CD14-positive monocyte (primary cell): ENCODE data around the gene NEIL1. TPM values are rescaled to one million over a fixed set of nuclear protein-coding genes. Genes with fewer than 3 reads are reported as not detected.
"Not testable (repeated sequence)": the region's sequence is repeated elsewhere in the genome, so short reads cannot be mapped to it uniquely, and the experiment has no call there.

Experiments used
- DNase-seq, 3 donors: peaks; one replicate each; pipeline ENCODE4 v3.0.0-alpha.2; 2011 to 2022
- H2AFZ ChIP-seq: 2 replicates; pipeline ENCODE4 v1.6.0; 2012; ENCODE audit warnings: mild to moderate bottlenecking, low read depth, low read length, inconsistent platforms; ENCODE audit not compliant: insufficient read depth, poor library complexity, severe bottlenecking
- H3K27ac ChIP-seq, 2 donors: 1 replicate in 1 of 2; 2 replicates in 1 of 2; pipeline ENCODE4 v1.5.1; 2012 to 2013; ENCODE audit warnings: low read length in 2 of 2, control low read depth in 1 of 2, inconsistent platforms in 1 of 2, low read depth in 1 of 2, mild to moderate bottlenecking in 1 of 2
- H3K27me3 ChIP-seq, 2 donors: one replicate each; pipeline versions ENCODE4 v1.6.0 to v1.6.1; 2011 to 2013; ENCODE audit warnings: low read length in 2 of 2; ENCODE audit not compliant: control insufficient read depth in 2 of 2, insufficient read depth in 2 of 2
- H3K36me3 ChIP-seq, 2 donors: replicated peaks in 1 of 2; 1 replicate in 1 of 2; 2 replicates in 1 of 2; pipeline versions ENCODE4 v1.5.1 to v1.6.1; 2012 to 2013; ENCODE audit warnings: low read length in 2 of 2, control low read depth in 1 of 2, inconsistent platforms in 1 of 2, mild to moderate bottlenecking in 1 of 2; ENCODE audit not compliant: insufficient read depth in 2 of 2, control insufficient read depth in 1 of 2
- H3K4me1 ChIP-seq, 2 donors: 1 replicate in 1 of 2; 2 replicates in 1 of 2; pipeline versions ENCODE4 v1.5.1 to v1.6.1; 2012 to 2013; ENCODE audit warnings: low read length in 2 of 2, control low read depth in 1 of 2, inconsistent platforms in 1 of 2, mild to moderate bottlenecking in 1 of 2, moderate library complexity in 1 of 2; ENCODE audit not compliant: insufficient read depth in 2 of 2, control insufficient read depth in 1 of 2
- H3K4me2 ChIP-seq: replicated peaks from 2 replicates; pipeline ENCODE3; 2012; ENCODE audit warnings: low read length, moderate library complexity, mild to moderate bottlenecking; ENCODE audit not compliant: poor library complexity, severe bottlenecking; ENCODE audit errors: extremely low read depth
- H3K4me3 ChIP-seq, 3 experiments: fragments of 200-600 bp in 1 of 3; sonication (generic) in 1 of 3; replicated peaks in 1 of 3; 1 replicate in 2 of 3; 2 replicates in 1 of 3; pipeline ENCODE4 v1.5.1; 2011 to 2013; ENCODE audit warnings: low read length in 3 of 3, mild to moderate bottlenecking in 3 of 3, control low read depth in 2 of 3, low read depth in 2 of 3, inconsistent platforms in 1 of 3, moderate library complexity in 1 of 3
- H3K79me2 ChIP-seq: 2 replicates; pipeline ENCODE4 v1.6.0; 2012; ENCODE audit warnings: mild to moderate bottlenecking, control low read depth, inconsistent platforms, low read length, moderate library complexity; ENCODE audit not compliant: insufficient read depth
- H3K9ac ChIP-seq: 2 replicates; pipeline ENCODE4 v1.6.0; 2017; ENCODE audit warnings: low read length, mild to moderate bottlenecking; ENCODE audit not compliant: insufficient read depth, poor library complexity, severe bottlenecking
- H3K9me3 ChIP-seq, 2 donors: replicated peaks in 1 of 2; 1 replicate in 1 of 2; 2 replicates in 1 of 2; pipeline versions ENCODE4 v1.5.1 to v1.6.1; 2012 to 2013; ENCODE audit warnings: low read length in 2 of 2, control low read depth in 1 of 2; ENCODE audit not compliant: control insufficient read depth in 1 of 2, insufficient read depth in 1 of 2
- H4K20me1 ChIP-seq: 2 replicates; pipeline ENCODE4 v1.6.0; 2012; ENCODE audit warnings: mild to moderate bottlenecking, low read length, control low read depth, moderate library complexity; ENCODE audit not compliant: insufficient read depth
- H3K27ac Mint-ChIP-seq, 7 donors: one replicate each; pipeline ENCODE4 v1.8.0; 2020; ENCODE audit warnings: mild to moderate bottlenecking in 7 of 7, mixed read lengths in 7 of 7, moderate library complexity in 6 of 7, inconsistent platforms in 2 of 7
- H3K27me3 Mint-ChIP-seq, 3 donors: one replicate each; pipeline ENCODE4 v1.8.0; 2021 to 2022; ENCODE audit warnings: low read depth in 3 of 3, mild to moderate bottlenecking in 3 of 3, mixed read lengths in 3 of 3, moderate library complexity in 3 of 3, inconsistent platforms in 1 of 3
- H3K36me3 Mint-ChIP-seq, 2 donors: one replicate each; pipeline ENCODE4 v1.8.0; 2020; ENCODE audit warnings: mixed read lengths in 2 of 2, inconsistent platforms in 1 of 2, mild to moderate bottlenecking in 1 of 2
- H3K4me1 Mint-ChIP-seq: one replicate; pipeline ENCODE4 v1.8.0; 2020; ENCODE audit warnings: mild to moderate bottlenecking, mixed read lengths
- H3K4me3 Mint-ChIP-seq, 2 donors: one replicate each; pipeline ENCODE4 v1.8.0; 2020; ENCODE audit warnings: mild to moderate bottlenecking in 2 of 2, mixed read lengths in 2 of 2, moderate library complexity in 1 of 2
- H3K9me3 Mint-ChIP-seq, 7 donors: one replicate each; pipeline ENCODE4 v1.8.0; 2020 to 2022; ENCODE audit warnings: mixed read lengths in 7 of 7, mild to moderate bottlenecking in 6 of 7, moderate library complexity in 6 of 7, inconsistent platforms in 2 of 7
- WGBS: methylation state at CpG from one replicate; pipeline ENCODE4 v1.1.5; 2013; ENCODE audit warnings: missing lambda C conversion rate; ENCODE audit not compliant: insufficient coverage; 5-methylcytosine and 5-hydroxymethylcytosine counted together
- intact Hi-C, 2 donors: fragments of 100-400 bp; cut with micrococcal nuclease; formaldehyde crosslinking; loops; one replicate each; pipeline versions ENCODE4 v1.15.0 to v1.15.1; 2023
- polyA minus RNA-seq: library from RNA; depleted of rRNA, polyadenylated mRNA; stranded (reverse); fragments of >200 nt; gene quantifications from 2 replicates; pipeline ENCODE4 v1.2.3, GENCODE V29; 2012
- polyA plus RNA-seq, 3 donors: library from polyadenylated mRNA; depleted of rRNA in 1 of 3; unstranded in 2 of 3; stranded (reverse) in 1 of 3; fragments of 300-500 nt in 2 of 3; fragments of >200 nt in 1 of 3; fragmentation: Illumina TruSeq in 2 of 3; gene quantifications; 1 replicate in 2 of 3; 2 replicates in 1 of 3; pipeline ENCODE4 v1.2.3, GENCODE V29; 2012 to 2021
- total RNA-seq, 12 experiments: library from RNA in 1 of 12; stranded (reverse) in 1 of 12; fragments of 120-200 nt in 1 of 12; gene quantifications; one replicate each; pipeline ENCODE4 v1.2.4 and lab custom pipeline; 2013 to 2026; ENCODE audit warnings: mixed read lengths in 6 of 12, inconsistent platforms in 1 of 12
- TF ChIP-seq, protein P1 (sequence below): fragments of 200-600 bp; IDR thresholded peaks from one replicate; pipeline ENCODE4 v1.8.0; 2022; ENCODE audit warnings: antibody characterized with exemption, mild to moderate bottlenecking

The NEIL1 gene, protein sequence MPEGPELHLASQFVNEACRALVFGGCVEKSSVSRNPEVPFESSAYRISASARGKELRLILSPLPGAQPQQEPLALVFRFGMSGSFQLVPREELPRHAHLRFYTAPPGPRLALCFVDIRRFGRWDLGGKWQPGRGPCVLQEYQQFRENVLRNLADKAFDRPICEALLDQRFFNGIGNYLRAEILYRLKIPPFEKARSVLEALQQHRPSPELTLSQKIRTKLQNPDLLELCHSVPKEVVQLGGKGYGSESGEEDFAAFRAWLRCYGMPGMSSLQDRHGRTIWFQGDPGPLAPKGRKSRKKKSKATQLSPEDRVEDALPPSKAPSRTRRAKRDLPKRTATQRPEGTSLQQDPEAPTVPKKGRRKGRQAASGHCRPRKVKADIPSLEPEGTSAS
- total RNA-seq (2013): 4.7 TPM
- polyA plus RNA-seq (1 to 10 TPM in 1 of 3 donors, under 1 TPM in 2; 0.52 to 6.7 (median 0.53) TPM), polyA minus RNA-seq (2.3 and 3.2 TPM in 2 replicates), total RNA-seq (lab: John Stamatoyannopoulos, UW) (0.46 to 2.8 (median 2.0) reads per million in 11 experiments)

DNA sequence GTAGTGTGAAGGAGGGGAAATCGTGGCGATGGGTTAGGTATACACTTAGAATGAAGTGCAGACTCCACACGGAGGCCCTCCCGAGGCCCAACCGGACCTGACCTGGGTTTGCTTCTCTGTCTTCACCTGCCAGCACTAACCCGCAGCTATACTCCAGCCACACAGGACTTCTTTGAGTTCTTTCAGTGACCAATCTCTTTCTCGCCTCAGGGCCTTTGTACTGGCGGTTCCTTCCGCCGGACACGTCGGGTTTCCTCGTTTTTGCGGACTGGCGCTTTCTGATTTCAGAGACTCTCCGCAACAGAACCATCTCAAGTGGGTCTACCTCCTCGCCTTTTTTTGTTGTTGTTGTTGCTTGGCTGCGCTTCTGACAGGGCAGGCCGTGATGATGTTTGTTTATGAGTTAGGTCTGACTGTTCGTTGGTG is at the start of gene NEIL1:
Gene NEIL1, plus strand, starts transcription at position 244 of the 426 bp plus-strand sequence. CDS start 1,867 bp downstream, outside the sequence.
- H2AFZ ChIP-seq: peak within 1 kb of the TSS; percentile 78
- Mint-ChIP-seq H3K27ac (peak within 1 kb of the TSS in 3 of 7 donors; percentile 5 to 73 (median 57)), H3K4me1 (peaks cover 42% of the 10 kb centered on the region), H3K36me3 (peaks cover 6 to 7% of the 10 kb centered on the region in 2 donors), H3K4me3 (peak within 1 kb of the TSS; percentile 89 to 98), H3K27me3 (peaks cover 49 to 78% (median 58%) of the 10 kb centered on the region in 3 donors), H3K9me3 (peaks cover 15 to 39% (median 24%) of the 10 kb centered on the region in 7 donors)
- H3K4me2 ChIP-seq: peak within 1 kb of the TSS; percentile 97
- peaks cover under 1% of the 10 kb centered on the region for H4K20me1 ChIP-seq
- WGBS: 4% methylated on average over 14 of the region's 20 CpGs
- TF ChIP-seq, protein P1, sequence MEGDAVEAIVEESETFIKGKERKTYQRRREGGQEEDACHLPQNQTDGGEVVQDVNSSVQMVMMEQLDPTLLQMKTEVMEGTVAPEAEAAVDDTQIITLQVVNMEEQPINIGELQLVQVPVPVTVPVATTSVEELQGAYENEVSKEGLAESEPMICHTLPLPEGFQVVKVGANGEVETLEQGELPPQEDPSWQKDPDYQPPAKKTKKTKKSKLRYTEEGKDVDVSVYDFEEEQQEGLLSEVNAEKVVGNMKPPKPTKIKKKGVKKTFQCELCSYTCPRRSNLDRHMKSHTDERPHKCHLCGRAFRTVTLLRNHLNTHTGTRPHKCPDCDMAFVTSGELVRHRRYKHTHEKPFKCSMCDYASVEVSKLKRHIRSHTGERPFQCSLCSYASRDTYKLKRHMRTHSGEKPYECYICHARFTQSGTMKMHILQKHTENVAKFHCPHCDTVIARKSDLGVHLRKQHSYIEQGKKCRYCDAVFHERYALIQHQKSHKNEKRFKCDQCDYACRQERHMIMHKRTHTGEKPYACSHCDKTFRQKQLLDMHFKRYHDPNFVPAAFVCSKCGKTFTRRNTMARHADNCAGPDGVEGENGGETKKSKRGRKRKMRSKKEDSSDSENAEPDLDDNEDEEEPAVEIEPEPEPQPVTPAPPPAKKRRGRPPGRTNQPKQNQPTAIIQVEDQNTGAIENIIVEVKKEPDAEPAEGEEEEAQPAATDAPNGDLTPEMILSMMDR: no peak
- DNase-seq: no peak
- H3K36me3 ChIP-seq: no peaks in the 10 kb centered on the region
- peaks cover 21 to 54% of the 10 kb centered on the region in 2 donors for H3K27me3 ChIP-seq
- no peaks in the 10 kb centered on the region for H3K79me2 ChIP-seq
- H3K9me3 ChIP-seq: peaks cover 20% of the 10 kb centered on the region in 2 donors
- peaks cover 40% of the 10 kb centered on the region in 2 donors for H3K4me1 ChIP-seq
- H3K4me3 ChIP-seq: peak within 1 kb of the TSS; percentile 52 to 88 (median 70)
- H3K27ac ChIP-seq: no peak within 1 kb of the TSS
- peak within 1 kb of the TSS; percentile 56 for H3K9ac ChIP-seq
- intact Hi-C loops: no loop called here

DNA sequence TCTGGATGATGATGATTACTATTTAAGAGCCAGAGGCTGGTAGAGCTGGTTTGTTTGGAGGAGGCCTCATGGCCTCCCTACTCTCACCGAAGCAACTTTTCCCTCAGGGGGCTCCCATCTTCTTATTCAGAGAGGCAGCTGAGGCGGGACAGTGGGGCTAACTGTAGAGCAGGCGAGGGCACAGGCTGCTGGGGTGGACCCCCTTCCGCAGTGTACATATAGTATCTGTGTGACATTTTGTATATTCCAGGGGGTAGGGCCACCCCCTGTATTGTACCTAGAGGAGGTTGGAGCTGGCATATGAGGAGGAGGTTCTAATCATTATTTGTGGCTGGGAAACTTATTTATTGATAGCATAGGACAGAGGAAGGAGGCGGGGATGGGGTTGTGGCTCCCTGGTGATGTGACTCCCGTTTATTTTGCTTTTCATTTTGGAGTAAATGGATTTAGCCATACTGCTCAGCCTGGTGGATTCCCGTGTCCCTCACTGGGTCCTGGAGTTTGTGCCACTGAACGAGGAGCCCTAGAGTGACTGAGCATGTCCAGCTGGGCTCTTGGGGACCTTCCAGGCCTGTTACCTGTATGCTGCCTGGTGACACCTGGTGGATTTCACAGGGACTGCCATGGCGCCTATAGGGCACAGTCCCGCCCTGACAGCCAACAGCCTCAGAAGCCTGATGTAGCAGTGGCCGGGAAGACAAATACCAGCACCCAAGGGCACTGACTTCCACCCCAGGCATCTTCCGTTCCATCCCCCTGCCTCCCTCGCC is 48.1 kb upstream of the NEIL1 start:
- TF ChIP-seq, protein P1: peak; percentile 33
- H3K4me3 ChIP-seq, H3K4me3 Mint-ChIP-seq, H3K36me3 ChIP-seq, H3K36me3 Mint-ChIP-seq, intact Hi-C loops, H3K79me2 ChIP-seq, H3K27me3 Mint-ChIP-seq, H3K27ac ChIP-seq, H2AFZ ChIP-seq, H3K4me2 ChIP-seq, H3K9me3 Mint-ChIP-seq, H3K4me1 ChIP-seq, H3K27ac Mint-ChIP-seq, H3K27me3 ChIP-seq, H3K9ac ChIP-seq, DNase-seq, H3K4me1 Mint-ChIP-seq, H3K9me3 ChIP-seq, H4K20me1 ChIP-seq: not testable (repeated sequence)
- WGBS: no CpG with 5 or more reads among the region's 13 CpGs
